ENCODE measurements around the gene TMCO6.
"Not testable (repeated sequence)": the region's sequence is repeated elsewhere in the genome, so short reads cannot be mapped to it uniquely, and the experiment has no call there.

DNA sequence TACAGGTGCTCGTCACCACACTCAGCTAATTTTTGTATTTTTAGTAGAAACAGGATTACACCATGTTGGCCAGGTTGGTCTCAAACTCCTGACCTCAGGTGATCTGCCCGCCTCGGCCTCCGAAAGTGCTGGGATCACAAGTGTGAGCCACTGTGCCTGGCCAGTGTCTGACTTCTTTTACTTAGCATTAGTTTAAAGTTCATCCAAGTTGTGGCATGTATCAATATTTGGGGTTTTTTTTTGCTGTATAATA lies 35.9 kb upstream of the TMCO6 start:
- TF ChIP-seq EP300 (conservative IDR thresholded peaks at IDR 0.05; ENCODE audit: poor library complexity, severe bottlenecking); EZH2 (IDR thresholded peaks at IDR 0.05; ENCODE audit: borderline replicate concordance, insufficient read depth, low read length, poor library complexity, severe bottlenecking); TAF1 (IDR thresholded peaks at IDR 0.05; ENCODE audit: low read depth); POLR2AphosphoS5 (IDR thresholded peaks at IDR 0.05); RAD21 (conservative IDR thresholded peaks at IDR 0.05); SMC3 (conservative IDR thresholded peaks at IDR 0.05; ENCODE audit: poor library complexity); MXI1 (conservative IDR thresholded peaks at IDR 0.05; ENCODE audit: poor library complexity, severe bottlenecking): not testable (repeated sequence)
- TF ChIP-seq, protein P1, sequence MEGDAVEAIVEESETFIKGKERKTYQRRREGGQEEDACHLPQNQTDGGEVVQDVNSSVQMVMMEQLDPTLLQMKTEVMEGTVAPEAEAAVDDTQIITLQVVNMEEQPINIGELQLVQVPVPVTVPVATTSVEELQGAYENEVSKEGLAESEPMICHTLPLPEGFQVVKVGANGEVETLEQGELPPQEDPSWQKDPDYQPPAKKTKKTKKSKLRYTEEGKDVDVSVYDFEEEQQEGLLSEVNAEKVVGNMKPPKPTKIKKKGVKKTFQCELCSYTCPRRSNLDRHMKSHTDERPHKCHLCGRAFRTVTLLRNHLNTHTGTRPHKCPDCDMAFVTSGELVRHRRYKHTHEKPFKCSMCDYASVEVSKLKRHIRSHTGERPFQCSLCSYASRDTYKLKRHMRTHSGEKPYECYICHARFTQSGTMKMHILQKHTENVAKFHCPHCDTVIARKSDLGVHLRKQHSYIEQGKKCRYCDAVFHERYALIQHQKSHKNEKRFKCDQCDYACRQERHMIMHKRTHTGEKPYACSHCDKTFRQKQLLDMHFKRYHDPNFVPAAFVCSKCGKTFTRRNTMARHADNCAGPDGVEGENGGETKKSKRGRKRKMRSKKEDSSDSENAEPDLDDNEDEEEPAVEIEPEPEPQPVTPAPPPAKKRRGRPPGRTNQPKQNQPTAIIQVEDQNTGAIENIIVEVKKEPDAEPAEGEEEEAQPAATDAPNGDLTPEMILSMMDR (IDR thresholded peaks at IDR 0.05; ENCODE audit: poor library complexity, severe bottlenecking) = not testable (repeated sequence)
- TF ChIP-seq, protein P2, sequence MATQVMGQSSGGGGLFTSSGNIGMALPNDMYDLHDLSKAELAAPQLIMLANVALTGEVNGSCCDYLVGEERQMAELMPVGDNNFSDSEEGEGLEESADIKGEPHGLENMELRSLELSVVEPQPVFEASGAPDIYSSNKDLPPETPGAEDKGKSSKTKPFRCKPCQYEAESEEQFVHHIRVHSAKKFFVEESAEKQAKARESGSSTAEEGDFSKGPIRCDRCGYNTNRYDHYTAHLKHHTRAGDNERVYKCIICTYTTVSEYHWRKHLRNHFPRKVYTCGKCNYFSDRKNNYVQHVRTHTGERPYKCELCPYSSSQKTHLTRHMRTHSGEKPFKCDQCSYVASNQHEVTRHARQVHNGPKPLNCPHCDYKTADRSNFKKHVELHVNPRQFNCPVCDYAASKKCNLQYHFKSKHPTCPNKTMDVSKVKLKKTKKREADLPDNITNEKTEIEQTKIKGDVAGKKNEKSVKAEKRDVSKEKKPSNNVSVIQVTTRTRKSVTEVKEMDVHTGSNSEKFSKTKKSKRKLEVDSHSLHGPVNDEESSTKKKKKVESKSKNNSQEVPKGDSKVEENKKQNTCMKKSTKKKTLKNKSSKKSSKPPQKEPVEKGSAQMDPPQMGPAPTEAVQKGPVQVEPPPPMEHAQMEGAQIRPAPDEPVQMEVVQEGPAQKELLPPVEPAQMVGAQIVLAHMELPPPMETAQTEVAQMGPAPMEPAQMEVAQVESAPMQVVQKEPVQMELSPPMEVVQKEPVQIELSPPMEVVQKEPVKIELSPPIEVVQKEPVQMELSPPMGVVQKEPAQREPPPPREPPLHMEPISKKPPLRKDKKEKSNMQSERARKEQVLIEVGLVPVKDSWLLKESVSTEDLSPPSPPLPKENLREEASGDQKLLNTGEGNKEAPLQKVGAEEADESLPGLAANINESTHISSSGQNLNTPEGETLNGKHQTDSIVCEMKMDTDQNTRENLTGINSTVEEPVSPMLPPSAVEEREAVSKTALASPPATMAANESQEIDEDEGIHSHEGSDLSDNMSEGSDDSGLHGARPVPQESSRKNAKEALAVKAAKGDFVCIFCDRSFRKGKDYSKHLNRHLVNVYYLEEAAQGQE (IDR thresholded peaks at IDR 0.05; ENCODE audit: borderline replicate concordance) = not testable (repeated sequence)

Data from neural cell (in vitro differentiated cells).